ENCODE data around the gene FBXL19.
A peak's percentile ranks its signal among the peaks of the same experiment; 100 is the strongest.
"Not testable (repeated sequence)": the region's sequence is repeated elsewhere in the genome, so short reads cannot be mapped to it uniquely, and the experiment has no call there.

The FBXL19 gene

GRCh38 chr16:30923554-30924075, at the start of gene FBXL19:
Gene FBXL19, plus strand, starts transcription at chr16:30923572. Its CDS starts 2,183 bp downstream, at chr16:30925755.
- no peak for DNase-seq

- DNase-seq, result no peak
These were observed 49.0 kb upstream of the FBXL19 start for GRCh38 chr16:30874244-30874820.

GRCh38 chr16:30874821-30875717, 48.3 kb upstream of the FBXL19 start:
- DNase-seq, result peak; percentile 94

GRCh38 chr16:30875871-30876801, 47.2 kb upstream of the FBXL19 start:
- peak; percentile 70 for DNase-seq

GRCh38 chr16:30876867-30877266, 46.5 kb upstream of the FBXL19 start:
- no peak for DNase-seq

- no peak for DNase-seq
These were observed 40.7 kb upstream of the FBXL19 start for GRCh38 chr16:30882429-30883310.

GRCh38 chr16:30884760-30885159, 38.6 kb upstream of the FBXL19 start:
- no peak for DNase-seq

GRCh38 chr16:30885196-30885595, 38.2 kb upstream of the FBXL19 start:
- no peak for DNase-seq

GRCh38 chr16:30886145-30886544, 37.2 kb upstream of the FBXL19 start:
- no peak for DNase-seq

- no peak for DNase-seq
These were observed 35.4 kb upstream of the FBXL19 start for GRCh38 chr16:30887927-30888326.

- no peak for DNase-seq
These were observed 34.4 kb upstream of the FBXL19 start for GRCh38 chr16:30888856-30889499.

- DNase-seq, result no peak
These were observed 33.7 kb upstream of the FBXL19 start for GRCh38 chr16:30889721-30890120.

GRCh38 chr16:30891043-30891823, 32.1 kb upstream of the FBXL19 start:
- DNase-seq, result not testable (repeated sequence)

GRCh38 chr16:30892670-30893416, 30.5 kb upstream of the FBXL19 start:
- no peak for DNase-seq

- DNase-seq, result no peak
These were observed 30.0 kb upstream of the FBXL19 start for GRCh38 chr16:30893417-30893743.

- peak; percentile 90 for DNase-seq
These were observed 29.4 kb upstream of the FBXL19 start, which contains the start of gene BCL7C for GRCh38 chr16:30893744-30894539. Gene BCL7C, minus strand, starts transcription at chr16:30894077. Its CDS starts 133 bp downstream, at chr16:30893944.

GRCh38 chr16:30894540-30895368, 28.6 kb upstream of the FBXL19 start:
- no peak for DNase-seq
